ENCODE measurements around the gene PSMB9.
A peak's percentile ranks its signal among the peaks of the same experiment; 100 is the strongest.

PSMB9 gene

DNA sequence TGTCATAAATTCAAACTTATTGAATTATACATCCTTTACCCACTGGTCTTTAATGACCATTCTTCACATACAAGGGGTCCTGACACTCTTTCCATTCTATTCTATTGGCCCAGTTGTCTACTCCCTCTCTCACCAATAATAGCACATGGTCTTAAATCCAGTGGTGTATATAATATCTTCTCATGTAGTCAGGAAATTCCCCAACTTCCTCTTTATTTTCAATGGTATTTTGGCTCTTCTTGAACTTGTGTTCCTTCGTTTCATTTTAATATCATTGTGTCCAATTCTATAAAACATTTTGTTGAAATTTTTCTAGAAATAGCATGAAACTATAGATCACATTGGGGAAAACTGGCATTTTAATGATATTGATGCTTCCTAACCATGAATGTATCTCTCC, 36.8 kb downstream of the PSMB9 start:
- DNase-seq (ENCODE audit: low read depth, low spot score), result no peak
- TF ChIP-seq, protein P1, sequence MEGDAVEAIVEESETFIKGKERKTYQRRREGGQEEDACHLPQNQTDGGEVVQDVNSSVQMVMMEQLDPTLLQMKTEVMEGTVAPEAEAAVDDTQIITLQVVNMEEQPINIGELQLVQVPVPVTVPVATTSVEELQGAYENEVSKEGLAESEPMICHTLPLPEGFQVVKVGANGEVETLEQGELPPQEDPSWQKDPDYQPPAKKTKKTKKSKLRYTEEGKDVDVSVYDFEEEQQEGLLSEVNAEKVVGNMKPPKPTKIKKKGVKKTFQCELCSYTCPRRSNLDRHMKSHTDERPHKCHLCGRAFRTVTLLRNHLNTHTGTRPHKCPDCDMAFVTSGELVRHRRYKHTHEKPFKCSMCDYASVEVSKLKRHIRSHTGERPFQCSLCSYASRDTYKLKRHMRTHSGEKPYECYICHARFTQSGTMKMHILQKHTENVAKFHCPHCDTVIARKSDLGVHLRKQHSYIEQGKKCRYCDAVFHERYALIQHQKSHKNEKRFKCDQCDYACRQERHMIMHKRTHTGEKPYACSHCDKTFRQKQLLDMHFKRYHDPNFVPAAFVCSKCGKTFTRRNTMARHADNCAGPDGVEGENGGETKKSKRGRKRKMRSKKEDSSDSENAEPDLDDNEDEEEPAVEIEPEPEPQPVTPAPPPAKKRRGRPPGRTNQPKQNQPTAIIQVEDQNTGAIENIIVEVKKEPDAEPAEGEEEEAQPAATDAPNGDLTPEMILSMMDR (IDR thresholded peaks at IDR 0.05; ENCODE audit: low read depth, low read length), result no peak
- in situ Hi-C loops (cut with HindIII; ENCODE audit: low sequenced_read_pairs), result no loop called here
- H3K4me3 ChIP-seq (ENCODE audit: low read depth, low read length), result no peak overlapping the region

DNA sequence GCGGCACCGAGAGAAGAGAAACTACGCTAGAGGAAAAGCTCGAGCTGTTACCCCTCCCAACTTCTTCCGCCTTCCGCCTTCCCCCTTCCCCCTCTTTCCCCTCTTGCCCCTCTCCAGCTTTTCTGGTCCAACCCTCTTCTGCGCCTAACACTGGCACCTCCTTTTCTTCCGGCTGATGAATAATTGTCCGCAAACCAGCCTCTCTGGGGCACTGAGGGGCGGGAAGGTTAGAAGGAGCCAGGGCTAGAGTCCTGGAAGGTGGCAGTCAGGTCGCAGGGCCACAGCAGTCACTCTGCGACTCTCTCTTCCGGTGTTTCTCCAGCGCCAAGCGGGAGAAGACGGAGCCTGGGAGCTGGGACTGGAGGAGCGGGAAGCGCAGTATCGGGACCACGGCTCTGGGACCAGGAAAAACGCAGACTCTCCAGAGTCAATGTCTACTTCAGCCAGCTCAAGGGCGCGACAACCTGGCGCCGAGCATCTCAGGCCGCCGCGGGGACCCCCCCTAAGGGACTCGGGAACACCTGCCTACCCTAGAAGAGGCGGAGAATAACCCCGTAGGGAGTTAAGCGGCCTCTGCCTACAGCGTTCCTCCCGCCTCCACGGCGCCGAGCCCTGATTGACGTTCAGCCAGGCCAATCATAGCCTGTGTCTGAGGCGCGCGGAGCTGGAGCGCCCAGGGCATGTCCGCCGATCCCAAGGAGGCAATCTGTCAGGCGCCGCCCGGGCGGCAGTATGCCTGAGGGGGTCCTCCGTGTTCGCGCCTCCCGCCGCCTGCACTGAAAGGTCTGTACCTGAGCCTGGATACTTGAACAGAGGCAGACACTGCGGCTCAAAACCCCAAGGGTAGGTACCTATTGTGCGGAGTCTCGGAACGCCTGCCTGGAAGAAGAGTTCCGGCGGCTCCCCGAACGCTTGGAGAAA, 40.4 kb downstream of the PSMB9 start:
- in situ Hi-C loops (cut with HindIII; ENCODE audit: low sequenced_read_pairs), result no loop called here
- H3K4me3 ChIP-seq (ENCODE audit: low read depth, low read length), result peak overlapping the region; percentile 76
- TF ChIP-seq, protein P1 (IDR thresholded peaks at IDR 0.05; ENCODE audit: low read depth, low read length), result no peak
- peak; percentile 93 for DNase-seq (ENCODE audit: low read depth, low spot score)

DNA sequence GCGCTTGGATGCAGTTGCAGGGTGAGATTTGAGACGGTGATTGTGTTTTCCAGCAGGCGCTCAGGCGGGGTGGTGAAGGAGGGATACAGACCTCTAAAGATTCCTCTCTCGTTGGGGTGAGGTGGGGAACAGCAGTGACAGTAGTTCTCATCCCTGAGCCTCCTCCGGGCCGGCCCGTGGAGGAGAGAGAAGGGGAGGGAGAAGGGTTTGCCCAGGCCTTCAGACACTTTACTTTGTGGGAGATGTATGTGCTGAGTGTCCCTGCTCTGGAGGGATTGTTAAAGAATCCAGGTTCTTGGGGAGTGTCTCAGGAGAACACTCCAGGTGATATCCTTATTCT, 41.0 kb downstream of the PSMB9 start:
- DNase-seq (ENCODE audit: low read depth, low spot score), result no peak
- TF ChIP-seq, protein P1 (IDR thresholded peaks at IDR 0.05; ENCODE audit: low read depth, low read length), result no peak
- peak overlapping the region; percentile 76 for H3K4me3 ChIP-seq (ENCODE audit: low read depth, low read length)
- in situ Hi-C loops (cut with HindIII; ENCODE audit: low sequenced_read_pairs), result no loop called here

DNA sequence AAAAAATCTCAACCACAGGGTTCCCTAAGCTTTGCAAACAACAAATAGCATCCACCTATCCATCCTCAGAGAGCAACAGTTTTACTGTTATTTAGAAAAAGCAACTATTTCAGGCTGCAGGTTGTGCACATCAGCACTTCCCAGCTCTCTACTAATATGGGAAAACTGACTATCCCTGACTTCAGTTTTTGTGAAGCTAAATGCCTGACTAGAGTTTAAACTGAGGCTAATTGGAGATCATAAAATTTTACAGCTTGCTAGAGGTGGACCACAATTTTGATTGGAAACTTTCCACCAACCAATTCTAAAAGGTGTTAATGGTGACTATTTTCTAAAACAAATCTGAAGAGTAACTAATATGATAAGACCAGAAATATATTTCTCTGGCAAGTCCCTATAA, 50.0 kb downstream of the PSMB9 start:
- no peak overlapping the region for H3K4me3 ChIP-seq (ENCODE audit: low read depth, low read length)
- no peak for DNase-seq (ENCODE audit: low read depth, low spot score)
- in situ Hi-C loops (cut with HindIII; ENCODE audit: low sequenced_read_pairs), result no loop called here
- TF ChIP-seq, protein P1 (IDR thresholded peaks at IDR 0.05; ENCODE audit: low read depth, low read length), result no peak

DNA sequence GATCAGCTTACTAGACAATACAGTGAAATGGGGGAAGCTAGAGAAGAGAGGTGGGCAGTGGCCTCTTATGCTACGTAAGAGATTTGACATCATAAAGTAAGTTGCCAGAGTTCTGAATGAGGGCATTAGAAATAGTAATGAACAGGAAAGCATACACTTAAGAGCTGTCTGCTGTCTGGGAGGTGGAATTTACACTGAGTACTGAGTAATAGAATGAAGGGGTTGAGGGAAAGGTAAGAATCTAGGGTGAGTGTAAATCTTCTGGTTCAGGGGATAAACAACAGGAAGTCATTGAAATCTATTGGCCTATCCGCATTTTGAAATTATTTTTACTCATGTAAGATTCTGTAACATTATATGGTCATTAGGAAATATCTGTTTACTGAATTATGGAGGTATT, 51.1 kb downstream of the PSMB9 start:
- DNase-seq (ENCODE audit: low read depth, low spot score), result no peak
- H3K4me3 ChIP-seq (ENCODE audit: low read depth, low read length), result no peak overlapping the region
- TF ChIP-seq, protein P1 (IDR thresholded peaks at IDR 0.05; ENCODE audit: low read depth, low read length), result no peak
- in situ Hi-C loops (cut with HindIII; ENCODE audit: low sequenced_read_pairs), result no loop called here

DNA sequence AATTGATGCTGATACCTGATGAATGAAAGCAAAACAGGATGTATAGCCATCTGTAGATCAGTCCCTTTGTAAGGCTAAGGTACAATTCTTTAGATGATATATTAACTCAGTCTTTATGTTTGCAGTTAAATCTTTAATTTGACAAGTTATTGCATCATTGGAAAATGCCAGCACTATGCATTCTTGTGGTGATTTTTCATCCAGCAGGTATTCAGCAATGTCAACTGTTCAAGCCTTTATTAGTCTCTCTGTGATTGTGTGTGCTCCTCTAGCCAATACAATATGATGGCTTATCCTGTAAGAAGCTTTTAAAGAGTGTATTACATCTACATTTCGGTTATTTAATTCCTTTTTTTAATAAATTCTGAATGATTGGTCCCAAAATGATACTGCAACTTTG, 52.5 kb downstream of the PSMB9 start:
- in situ Hi-C loops (cut with HindIII; ENCODE audit: low sequenced_read_pairs), result no loop called here
- TF ChIP-seq, protein P1 (IDR thresholded peaks at IDR 0.05; ENCODE audit: low read depth, low read length), result no peak
- DNase-seq (ENCODE audit: low read depth, low spot score), result peak; percentile 17
- H3K4me3 ChIP-seq (ENCODE audit: low read depth, low read length), result no peak overlapping the region
